GM18526 (cell line): ENCODE results near the gene IPO11.

ENCODE experiments used
- POLR2A ChIP-seq: IDR thresholded peaks from 3 replicates; pipeline ENCODE4 v1.6.1; 2011; ENCODE audit not compliant: insufficient read length; ENCODE audit errors: extremely low read depth

The IPO11 gene

DNA sequence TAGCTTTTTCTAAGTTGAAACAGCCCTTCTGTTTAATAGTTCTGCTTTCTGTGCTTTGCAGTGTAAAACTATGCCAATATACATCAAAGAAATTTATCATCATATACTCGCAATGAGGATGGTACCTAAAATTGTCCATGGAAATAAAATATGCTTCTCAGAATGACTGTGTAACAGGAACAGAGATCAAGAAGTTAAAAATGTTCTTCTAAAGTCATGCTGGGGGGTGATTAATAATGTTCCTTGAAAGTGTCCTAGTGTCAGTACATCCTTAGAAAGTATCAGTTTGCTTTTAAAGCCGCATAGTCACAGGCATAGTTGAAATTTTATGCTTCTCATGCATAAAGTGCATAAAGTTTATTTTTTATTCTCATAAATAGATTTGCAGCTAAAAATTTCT lies 162.0 kb downstream of the IPO11 start:
- TF ChIP-seq POLR2A: no peak

DNA sequence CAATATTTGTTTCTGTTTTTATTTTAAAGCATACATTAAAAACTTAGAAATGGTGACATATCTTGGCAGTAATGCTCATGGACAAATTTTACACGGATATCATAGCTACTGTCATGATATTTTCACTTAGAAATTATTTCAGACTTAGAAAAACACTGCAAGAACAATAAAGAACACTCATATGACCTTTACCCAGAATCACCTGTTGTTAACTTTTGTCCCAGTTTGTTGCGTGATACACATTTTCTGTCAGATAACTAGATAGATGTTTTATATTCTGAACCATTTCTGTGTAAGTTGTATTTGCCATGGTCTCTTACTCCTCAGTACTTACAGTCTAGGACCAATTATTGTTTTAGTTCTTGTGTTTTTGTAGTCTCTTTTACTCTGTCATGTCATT lies 162.5 kb downstream of the IPO11 start:
- no peak for TF ChIP-seq POLR2A

DNA sequence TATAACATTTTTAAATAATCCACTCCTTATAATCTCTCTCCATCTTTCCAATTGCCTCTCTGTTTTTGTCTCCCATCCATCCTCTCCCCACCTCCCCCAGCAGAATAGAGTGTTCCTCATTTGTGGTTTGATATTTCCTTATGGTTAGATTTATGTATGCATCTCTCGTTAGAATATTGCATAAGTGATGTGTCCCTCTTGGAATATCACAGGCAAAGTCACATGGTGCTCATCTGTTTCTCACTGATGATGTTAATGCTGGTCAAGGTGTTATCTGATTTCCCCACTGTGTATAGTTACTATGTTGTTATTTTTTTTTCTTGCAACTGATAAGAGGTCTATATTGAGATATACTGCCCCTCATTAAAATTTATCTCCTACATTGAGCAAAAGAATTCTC lies 162.9 kb downstream of the IPO11 start:
- TF ChIP-seq POLR2A: no peak

DNA sequence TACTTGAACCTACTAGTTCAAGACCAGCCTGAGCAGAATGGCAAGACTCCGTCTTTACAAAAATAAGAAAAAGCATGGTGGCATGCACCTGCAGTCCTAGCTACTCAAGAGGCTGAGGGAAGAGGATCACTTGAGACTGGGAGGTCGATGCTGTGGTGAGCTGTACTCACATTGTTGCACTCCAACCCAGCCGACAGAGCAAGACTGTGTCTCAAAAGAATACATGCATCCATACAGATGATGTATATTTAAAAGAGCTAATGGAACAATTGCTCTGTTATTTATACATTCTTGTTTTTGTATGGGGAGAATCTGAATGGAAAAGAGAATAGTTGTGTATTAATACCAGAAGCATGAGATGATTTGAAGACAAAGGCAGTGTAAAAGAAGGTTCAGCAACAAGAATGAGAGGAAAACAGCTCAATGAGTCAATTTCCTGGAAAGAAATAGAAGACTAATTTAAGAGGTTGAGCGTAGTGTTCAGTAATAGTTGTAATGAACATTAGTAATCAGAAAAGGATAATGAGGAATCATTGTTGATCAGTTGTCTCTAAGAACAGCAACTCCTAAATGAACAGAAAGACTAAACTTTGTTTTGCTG lies 164.1 kb downstream of the IPO11 start:
- TF ChIP-seq POLR2A: no peak

- TF ChIP-seq POLR2A: no peak
Measured at GRCh38 chr5:62577488-62577887, 164.9 kb downstream of the IPO11 start.

GRCh38 chr5:62578540-62578939 lies 166.0 kb downstream of the IPO11 start, which contains the start of gene LRRC70:
Gene LRRC70, plus strand, starts transcription at chr5:62578819. Its CDS starts 620 bp downstream, at chr5:62579439.
- no peak for TF ChIP-seq POLR2A

GRCh38 chr5:62579761-62580160 lies 167.2 kb downstream of the IPO11 start:
- no peak for TF ChIP-seq POLR2A

GRCh38 chr5:62581836-62582597 lies 169.5 kb downstream of the IPO11 start:
- no peak for TF ChIP-seq POLR2A

DNA sequence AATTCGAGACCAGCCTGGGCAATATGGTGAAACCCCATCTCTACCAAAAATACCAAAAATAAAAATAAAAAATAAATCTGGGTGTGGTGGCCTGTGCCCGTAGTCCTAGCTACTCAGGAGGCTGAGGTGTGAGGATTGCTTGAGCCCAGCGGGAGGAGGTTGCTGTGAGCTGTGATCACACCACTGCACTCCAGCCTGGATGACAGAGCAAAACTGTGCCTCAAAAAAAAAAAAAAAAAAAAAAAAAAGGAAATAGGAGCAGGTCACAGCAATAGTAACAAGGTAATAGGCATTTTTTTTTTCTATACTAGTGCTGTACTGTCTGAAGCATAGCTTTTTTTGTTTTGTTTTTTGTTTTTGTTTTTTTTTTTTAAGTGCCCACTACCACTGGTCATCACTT lies 171.8 kb downstream of the IPO11 start:
- no peak for TF ChIP-seq POLR2A

GRCh38 chr5:62585306-62585705 lies 172.7 kb downstream of the IPO11 start:
- TF ChIP-seq POLR2A: no peak

DNA sequence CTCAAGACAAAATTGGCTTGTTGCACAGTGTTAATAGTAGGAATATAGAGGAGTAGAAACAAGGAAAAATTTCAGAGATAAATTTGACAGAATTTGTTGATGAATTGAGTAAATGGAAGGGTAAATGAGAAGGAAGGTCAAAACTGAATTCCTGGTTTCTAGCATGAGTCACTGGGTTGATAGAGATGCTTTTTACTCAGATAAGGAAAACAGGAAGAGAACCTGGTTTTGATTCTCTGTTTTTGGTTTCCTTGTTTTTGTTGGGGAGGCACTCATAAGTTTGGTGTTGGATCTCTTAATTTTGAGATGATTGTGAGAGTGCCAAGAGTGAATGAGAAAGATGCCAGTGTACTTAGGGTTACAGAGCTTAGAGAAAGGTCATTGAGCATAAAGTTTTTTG lies 173.2 kb downstream of the IPO11 start:
- no peak for TF ChIP-seq POLR2A

- TF ChIP-seq POLR2A: no peak
Measured at GRCh38 chr5:62587737-62588136, 175.2 kb downstream of the IPO11 start.

DNA sequence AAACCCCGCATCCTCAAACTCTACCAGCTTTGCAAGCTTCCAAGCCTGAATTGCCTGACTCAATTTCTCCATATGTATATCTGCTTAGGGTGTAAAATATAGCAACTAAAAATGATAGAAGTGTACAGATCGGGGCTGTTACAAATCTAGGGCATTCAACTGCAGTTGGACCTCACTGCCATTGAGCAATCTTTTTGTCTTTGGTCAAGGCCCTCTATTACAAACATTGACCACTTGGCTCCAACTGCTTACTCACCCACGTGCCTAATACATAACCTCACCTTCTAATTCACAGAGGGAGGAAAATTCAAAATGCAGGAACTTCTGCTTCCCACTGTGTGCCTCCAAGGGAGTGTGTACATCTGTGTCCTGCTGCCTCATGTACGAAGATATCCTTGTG lies 176.1 kb downstream of the IPO11 start:
- TF ChIP-seq POLR2A: no peak

DNA sequence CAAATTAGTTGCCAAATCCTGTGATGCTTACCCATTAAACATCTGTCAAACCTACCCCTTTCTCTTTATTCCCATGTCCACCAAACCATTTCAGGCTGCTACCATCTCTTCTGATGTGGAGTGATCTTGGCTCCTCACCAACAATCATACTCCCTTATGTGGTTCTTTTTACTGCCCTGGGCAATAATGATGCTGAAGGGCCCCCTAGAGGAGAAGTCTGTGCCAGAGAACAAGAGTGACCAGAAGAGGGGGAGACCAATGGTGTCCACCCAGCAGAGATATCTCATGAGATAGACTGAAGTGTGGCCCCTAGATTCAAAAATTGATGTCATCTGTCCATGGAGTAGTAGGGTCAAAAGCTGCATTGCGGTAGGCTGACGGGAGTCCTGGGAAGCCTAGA lies 176.9 kb downstream of the IPO11 start:
- no peak for TF ChIP-seq POLR2A

DNA sequence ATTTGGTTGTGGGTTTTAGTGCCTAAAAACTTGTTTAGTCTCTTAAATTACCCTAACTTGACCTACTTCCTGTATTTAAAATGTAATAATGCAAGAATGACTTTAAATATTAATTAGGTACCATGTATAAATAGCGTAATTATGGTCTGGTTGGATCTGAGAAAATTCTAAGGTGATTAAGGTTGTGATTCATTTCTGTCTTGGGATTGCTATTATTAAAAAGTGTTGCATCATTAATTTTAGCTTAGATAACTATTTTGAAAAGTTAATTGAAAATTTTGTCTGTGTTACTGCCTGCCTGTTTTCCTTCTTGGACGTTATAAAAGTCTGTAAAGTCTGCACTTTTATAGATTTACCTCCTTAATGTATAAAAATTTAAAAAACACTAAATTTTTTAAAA lies 177.8 kb downstream of the IPO11 start:
- no peak for TF ChIP-seq POLR2A

DNA sequence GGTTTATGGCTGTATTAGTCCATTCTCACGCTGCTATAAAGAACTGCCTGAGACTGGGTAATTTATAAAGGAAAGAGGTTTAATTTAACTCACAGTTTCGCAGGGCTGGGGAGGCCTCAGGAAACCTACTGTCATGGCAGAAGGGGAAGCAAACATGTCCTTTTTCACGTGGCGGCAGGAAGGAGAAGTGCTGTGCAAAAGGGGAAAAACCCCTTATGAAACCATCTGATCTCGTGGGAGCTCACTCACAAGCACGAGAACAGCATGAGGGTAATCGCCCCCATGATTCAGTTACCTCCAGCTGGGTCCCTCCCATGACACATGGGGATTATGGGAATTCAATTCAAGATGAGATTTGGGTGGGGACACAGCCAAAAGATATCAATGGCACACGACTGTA lies 180.0 kb downstream of the IPO11 start:
- TF ChIP-seq POLR2A: no peak

GRCh38 chr5:62593331-62593730 lies 180.8 kb downstream of the IPO11 start:
- TF ChIP-seq POLR2A: no peak
